Fibroblast of the aortic adventitia (primary cell): Measurements from ENCODE around the gene ERICH6. TPM values are rescaled to one million over a fixed set of nuclear protein-coding genes. Genes with fewer than 3 reads are reported as not detected.

Source experiments
- DNase-seq: peaks from one replicate; pipeline ENCODE4 v3.0.0-alpha.2; 2010; ENCODE audit warnings: low read depth
- H3K4me3 ChIP-seq: 2 replicates; pipeline ENCODE4 v1.5.1; 2011; ENCODE audit warnings: low read depth, mild to moderate bottlenecking, control low read depth, low read length, moderate library complexity
- total RNA-seq: library from RNA; depleted of rRNA; stranded (reverse); fragments of >200 nt; gene quantifications from 2 replicates; pipeline ENCODE4 v1.2.3, GENCODE V29; 2012; ENCODE audit warnings: low replicate concordance
- TF ChIP-seq, protein P1 (sequence below): IDR thresholded peaks from 2 replicates; pipeline ENCODE4 v1.5.1; 2011; ENCODE audit warnings: mild to moderate bottlenecking, low read length, control low read depth, inconsistent platforms; ENCODE audit not compliant: insufficient read depth

Gene ERICH6
- total RNA-seq, 1 donor: 0.18 TPM

DNA sequence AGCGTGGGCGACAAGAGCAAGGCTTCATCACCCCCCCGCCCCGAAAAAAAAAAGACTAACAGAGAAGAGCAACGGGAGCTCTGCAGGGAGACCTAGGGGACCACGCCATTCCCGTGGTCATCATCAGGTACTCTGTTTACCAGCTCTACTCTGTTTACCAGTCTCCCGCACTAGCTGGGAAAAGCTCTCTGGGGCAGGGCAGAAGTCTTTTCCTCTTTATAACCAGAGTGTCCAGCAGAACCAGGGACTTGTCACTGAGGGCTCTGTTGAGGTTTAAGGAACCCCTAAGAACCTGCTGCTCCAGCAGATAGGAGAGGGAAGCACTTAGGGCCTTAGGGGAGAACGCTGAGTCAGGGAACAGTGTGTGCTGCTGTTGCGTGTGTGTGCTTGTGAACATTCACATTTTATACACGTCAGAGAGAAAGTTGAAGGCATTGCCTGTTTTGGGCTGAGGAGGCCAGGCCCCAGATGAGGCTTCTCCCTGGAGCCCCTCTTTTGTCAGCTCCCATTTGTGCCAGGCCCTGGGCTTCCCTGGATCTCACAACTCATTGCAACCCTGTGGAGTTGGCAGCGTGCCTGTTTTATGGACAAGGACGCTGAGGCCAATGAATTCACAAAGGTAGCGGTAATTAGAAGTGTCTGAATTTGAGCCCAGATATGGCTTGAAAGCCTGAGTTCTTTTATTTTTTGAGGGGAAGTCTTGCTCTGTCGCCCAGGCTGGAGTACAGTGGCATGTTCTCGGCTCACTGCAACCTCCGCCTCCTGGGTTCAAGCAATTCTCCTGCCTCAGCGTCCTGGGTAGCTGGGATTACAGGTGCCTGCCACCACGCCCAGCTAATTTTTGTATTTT lies 24.2 kb upstream of the ERICH6 start:
- H3K4me3 ChIP-seq: no peak overlapping the region
- TF ChIP-seq, protein P1, sequence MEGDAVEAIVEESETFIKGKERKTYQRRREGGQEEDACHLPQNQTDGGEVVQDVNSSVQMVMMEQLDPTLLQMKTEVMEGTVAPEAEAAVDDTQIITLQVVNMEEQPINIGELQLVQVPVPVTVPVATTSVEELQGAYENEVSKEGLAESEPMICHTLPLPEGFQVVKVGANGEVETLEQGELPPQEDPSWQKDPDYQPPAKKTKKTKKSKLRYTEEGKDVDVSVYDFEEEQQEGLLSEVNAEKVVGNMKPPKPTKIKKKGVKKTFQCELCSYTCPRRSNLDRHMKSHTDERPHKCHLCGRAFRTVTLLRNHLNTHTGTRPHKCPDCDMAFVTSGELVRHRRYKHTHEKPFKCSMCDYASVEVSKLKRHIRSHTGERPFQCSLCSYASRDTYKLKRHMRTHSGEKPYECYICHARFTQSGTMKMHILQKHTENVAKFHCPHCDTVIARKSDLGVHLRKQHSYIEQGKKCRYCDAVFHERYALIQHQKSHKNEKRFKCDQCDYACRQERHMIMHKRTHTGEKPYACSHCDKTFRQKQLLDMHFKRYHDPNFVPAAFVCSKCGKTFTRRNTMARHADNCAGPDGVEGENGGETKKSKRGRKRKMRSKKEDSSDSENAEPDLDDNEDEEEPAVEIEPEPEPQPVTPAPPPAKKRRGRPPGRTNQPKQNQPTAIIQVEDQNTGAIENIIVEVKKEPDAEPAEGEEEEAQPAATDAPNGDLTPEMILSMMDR: no peak
- no peak for DNase-seq

DNA sequence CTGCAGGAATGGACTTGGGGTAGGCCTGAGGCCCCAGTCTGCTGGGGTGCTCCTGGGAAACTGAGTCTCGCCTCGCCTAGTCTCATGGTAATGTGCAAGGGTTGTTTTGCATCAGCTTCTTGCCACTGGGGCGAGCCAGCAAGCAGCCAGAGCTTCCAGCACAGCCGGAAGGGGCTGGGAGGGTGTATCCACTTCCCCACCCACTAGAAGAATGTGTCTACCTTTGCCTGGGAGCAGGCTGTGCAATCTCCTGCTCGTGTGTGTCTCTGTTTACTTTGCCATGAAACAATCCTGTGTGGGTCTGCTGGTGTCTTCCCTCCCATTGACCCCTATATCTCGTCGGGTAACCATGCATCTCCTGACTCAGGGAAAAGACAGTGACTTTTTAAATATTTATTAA lies 21.8 kb upstream of the ERICH6 start:
- H3K4me3 ChIP-seq: no peak overlapping the region
- TF ChIP-seq, protein P1: no peak
- DNase-seq: no peak

DNA sequence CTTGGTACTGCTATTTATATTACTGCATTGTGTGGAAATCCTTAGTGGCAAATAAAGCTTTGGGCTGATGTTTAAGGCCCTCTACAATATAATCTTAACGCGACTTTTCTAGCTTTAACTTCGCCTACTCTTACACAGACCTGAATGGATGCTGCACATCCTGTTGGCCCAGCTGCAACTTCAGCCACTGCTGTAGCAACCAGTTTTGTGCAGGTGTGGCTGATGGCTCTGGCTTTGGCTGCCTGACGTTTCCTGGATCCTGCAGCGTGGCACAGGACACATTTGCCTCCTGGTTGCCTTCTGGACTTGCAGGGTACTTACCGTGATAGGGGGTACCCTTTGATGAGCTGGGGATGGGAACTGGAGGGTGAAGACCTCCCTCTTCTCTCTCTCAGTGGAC lies 20.2 kb upstream of the ERICH6 start:
- H3K4me3 ChIP-seq: no peak overlapping the region
- no peak for DNase-seq
- TF ChIP-seq, protein P1: no peak

DNA sequence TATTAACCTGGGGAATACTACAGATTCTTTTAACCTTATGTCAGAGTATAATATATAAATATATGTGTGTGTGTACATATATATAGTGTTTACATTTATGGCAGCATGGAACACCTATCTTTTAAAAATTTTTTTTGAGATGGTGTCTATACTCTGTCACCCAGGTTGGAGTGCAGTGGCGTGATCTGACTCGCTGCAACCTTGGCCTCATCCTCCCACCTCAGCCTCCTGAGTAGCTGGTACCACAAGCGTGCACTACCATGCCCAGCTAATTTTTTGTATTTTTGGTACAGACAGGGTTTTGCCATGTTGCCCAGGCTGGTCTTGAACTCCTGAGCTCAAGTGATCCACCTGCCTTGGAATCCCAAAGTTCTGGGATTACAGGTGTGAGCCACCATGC lies 18.5 kb upstream of the ERICH6 start:
- no peak for DNase-seq
- TF ChIP-seq, protein P1: no peak

DNA sequence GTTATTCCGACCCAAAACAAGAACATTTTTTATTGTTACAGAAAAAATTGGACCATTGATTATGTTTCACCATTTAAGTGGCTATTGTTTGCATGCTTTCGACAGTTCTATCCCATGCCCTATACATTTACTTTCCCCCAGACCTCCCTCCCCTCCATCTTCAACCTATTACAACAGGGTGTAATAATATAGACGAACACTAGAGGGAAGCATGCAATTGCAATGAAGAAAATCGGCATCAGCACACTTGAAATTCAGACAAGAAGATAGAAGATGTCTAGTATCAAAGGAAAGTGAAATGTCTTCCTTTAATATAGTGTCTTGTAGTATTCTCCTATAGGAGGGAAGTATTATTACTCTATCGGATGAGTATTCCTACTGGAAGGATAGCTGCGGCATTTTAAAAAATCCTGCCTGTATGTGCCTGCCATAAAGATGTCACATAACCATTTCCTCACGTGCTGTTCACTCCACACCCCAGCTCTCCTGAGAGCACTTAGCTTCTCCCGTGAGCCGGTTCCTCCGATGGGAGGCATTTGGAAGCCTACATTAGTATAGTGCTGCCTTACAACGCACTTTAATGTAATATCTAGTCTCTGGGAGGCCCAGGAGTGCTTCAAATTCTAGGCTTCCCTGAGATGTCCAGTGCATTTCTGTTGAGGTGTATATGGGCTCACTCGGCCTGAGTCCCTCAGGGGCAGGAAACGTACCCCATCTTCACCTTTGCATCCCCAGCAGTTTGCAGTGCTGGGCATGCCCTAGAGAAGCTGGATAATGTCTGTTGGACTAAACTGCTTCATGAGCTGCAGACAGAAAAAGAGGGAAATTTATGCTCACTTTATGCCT lies 17.8 kb upstream of the ERICH6 start:
- no peak overlapping the region for H3K4me3 ChIP-seq
- TF ChIP-seq, protein P1: peak; percentile 72
- peak; percentile 81 for DNase-seq

More for the DNA sequence above, 18.5 kb upstream of the ERICH6 start:
- no peak overlapping the region for H3K4me3 ChIP-seq

DNA sequence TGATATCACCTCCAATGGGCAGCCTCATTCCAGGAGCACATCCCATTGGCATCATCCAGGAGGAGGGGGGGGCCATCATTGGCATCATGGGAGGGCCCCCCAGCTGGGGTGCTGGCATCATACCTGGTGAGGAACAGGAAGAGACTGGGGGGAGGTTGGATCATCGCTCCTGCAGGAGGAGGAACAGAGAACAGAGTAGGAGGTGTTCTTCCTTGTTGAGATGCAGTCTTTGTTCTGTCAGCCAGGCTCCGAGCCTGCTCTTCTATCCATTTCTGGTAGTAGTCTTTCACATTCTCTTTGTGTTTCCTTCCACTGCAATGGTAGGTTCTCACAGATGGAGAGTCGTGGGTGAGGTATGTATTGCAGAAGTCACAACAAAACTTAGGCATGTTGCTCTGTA lies 16.7 kb upstream of the ERICH6 start:
- no peak for DNase-seq
- TF ChIP-seq, protein P1: no peak
- no peak overlapping the region for H3K4me3 ChIP-seq
